NCI-H2196 treated with DMSO at 0.1 percent for 48 hours (cell line): ENCODE measurements around the gene CPOX.

Source experiments
- DNase-seq: peaks from one replicate; lab custom pipeline; 2025; ENCODE audit not compliant: unreplicated experiment; lab: John Stamatoyannopoulos, UW

Gene CPOX

GRCh38 chr3:98541695-98542094, 51.7 kb downstream of the CPOX start:
- DNase-seq = no peak

GRCh38 chr3:98540346-98540745, 53.1 kb downstream of the CPOX start:
- DNase-seq = no peak

- no peak for DNase-seq
These were observed 56.9 kb downstream of the CPOX start for GRCh38 chr3:98536456-98537017.

- DNase-seq = no peak
These were observed 58.7 kb downstream of the CPOX start for GRCh38 chr3:98534734-98535133.

GRCh38 chr3:98534168-98534567, 59.2 kb downstream of the CPOX start:
- DNase-seq = no peak

GRCh38 chr3:98532709-98533571, 60.5 kb downstream of the CPOX start:
- no peak for DNase-seq

GRCh38 chr3:98532275-98532637, 61.2 kb downstream of the CPOX start:
- no peak for DNase-seq

- no peak for DNase-seq
These were observed 61.7 kb downstream of the CPOX start, which contains the start of gene GPR15 for GRCh38 chr3:98531622-98532274. Gene GPR15, plus strand, starts transcription at chr3:98531978. Its CDS starts 56 bp downstream, at chr3:98532034.

GRCh38 chr3:98530676-98531075, 62.7 kb downstream of the CPOX start:
- DNase-seq = no peak

- no peak for DNase-seq
These were observed 63.5 kb downstream of the CPOX start for GRCh38 chr3:98529856-98530459.
